Measurements from ENCODE around the gene CLDN19. TPM values are rescaled to one million over a fixed set of nuclear protein-coding genes. Genes with fewer than 3 reads are reported as not detected.

CLDN19 gene
- total and polyA plus RNA-seq, 2 donors from 2014 or later, result 23.2 to 42.5 TPM

DNA sequence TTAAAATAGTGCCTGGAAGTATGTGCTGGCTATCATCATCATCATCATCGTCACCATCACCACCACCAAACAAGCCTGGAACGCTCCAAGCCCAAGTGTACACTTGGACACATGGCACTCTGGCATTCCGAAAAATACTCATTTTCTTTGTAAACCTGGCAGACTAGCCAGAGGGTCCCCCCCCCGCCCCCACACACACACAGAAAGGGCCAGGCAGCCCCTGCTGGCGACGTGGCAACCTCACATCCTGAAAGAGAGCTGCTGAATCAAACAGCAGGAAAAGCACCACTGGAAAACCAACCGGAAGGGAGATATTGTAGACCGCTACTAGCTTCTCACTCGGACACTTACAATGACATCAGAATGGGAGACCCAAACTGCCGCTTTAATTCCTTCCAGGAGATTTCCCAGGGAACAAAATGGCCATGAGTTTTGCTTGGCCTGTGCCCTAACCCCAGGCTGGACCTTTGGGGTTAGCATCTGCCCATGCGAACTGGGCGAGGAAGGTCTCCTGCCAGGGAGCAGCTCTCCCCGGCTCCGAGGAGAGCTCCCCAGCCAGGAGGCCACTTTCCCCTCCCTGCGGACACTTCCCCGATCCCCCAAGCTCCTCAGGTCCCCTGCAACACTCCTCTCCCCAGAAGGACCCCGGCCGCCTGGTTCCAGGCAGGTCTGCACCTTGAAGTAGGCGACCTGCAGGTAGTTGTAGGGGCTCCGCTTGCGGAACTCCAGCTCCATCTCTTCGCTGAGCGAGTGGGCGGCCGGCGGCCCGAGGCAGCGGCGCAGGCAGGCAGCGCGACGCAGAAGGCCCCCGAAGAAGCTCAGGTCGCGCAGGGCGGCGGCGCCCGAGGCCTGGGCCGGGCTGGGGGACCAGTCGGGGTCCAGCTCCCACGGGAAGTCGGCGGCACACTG, 26.1 kb upstream of the CLDN19 start:
- intact Hi-C loops (cut with DNase I), result no loop called here
- FAIRE-seq (no peak), DNase-seq (peak in 4 of 5 donors; percentile 82 to 92 (median 88))

GRCh38 chr1:42765269-42765668, 25.2 kb upstream of the CLDN19 start:
- Histone ChIP-seq H3K9me3 (ENCODE audit: control insufficient read depth in 2 of 3, insufficient read depth in 1 of 3, low read length in 3 of 3) (no peaks in the 10 kb centered on the region), H3K36me3 (ENCODE audit: control insufficient read depth in 2 of 3, insufficient read depth in 3 of 3, low read length in 3 of 3) (no peaks in the 10 kb centered on the region), H3K4me3 (ENCODE audit: low read length in 3 of 3) (peak overlapping the region; percentile 59 to 89 (median 83)), H3K4me1 (ENCODE audit: control insufficient read depth in 2 of 3, insufficient read depth in 2 of 3, low read depth in 1 of 3, low read length in 3 of 3) (peaks cover 0 to 8% (median 0%) of the 10 kb centered on the region in 3 donors), H3K27ac (ENCODE audit: low read depth in 2 of 2, low read length in 2 of 2) (no peak overlapping the region), H3K27me3 (ENCODE audit: control insufficient read depth, insufficient read depth, low read length) (no peaks in the 10 kb centered on the region), H3K9ac (ENCODE audit: low read length in 3 of 3) (peak overlapping the region; percentile 24 to 93 (median 51))
- DNase-seq, result peak in 2 of 5 donors; percentile 42 to 64
- intact Hi-C loops (cut with DNase I), result no loop called here
- TF ChIP-seq, protein P1, sequence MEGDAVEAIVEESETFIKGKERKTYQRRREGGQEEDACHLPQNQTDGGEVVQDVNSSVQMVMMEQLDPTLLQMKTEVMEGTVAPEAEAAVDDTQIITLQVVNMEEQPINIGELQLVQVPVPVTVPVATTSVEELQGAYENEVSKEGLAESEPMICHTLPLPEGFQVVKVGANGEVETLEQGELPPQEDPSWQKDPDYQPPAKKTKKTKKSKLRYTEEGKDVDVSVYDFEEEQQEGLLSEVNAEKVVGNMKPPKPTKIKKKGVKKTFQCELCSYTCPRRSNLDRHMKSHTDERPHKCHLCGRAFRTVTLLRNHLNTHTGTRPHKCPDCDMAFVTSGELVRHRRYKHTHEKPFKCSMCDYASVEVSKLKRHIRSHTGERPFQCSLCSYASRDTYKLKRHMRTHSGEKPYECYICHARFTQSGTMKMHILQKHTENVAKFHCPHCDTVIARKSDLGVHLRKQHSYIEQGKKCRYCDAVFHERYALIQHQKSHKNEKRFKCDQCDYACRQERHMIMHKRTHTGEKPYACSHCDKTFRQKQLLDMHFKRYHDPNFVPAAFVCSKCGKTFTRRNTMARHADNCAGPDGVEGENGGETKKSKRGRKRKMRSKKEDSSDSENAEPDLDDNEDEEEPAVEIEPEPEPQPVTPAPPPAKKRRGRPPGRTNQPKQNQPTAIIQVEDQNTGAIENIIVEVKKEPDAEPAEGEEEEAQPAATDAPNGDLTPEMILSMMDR (IDR thresholded peaks at IDR 0.05; ENCODE audit: borderline replicate concordance, extremely low read depth, insufficient read depth), result no peak
- no peak for FAIRE-seq

More for the DNA sequence above, 26.1 kb upstream of the CLDN19 start:
- H3K27ac ChIP-seq (ENCODE audit: low read depth in 2 of 2, low read length in 2 of 2), result peak overlapping the region; percentile 84 to 85
- no peaks in the 10 kb centered on the region for H3K36me3 ChIP-seq (ENCODE audit: control insufficient read depth in 2 of 3, insufficient read depth in 3 of 3, low read length in 3 of 3)
- no peaks in the 10 kb centered on the region for H3K27me3 ChIP-seq (ENCODE audit: control insufficient read depth, insufficient read depth, low read length)
- H3K9me3 ChIP-seq (ENCODE audit: control insufficient read depth in 2 of 3, insufficient read depth in 1 of 3, low read length in 3 of 3), result no peaks in the 10 kb centered on the region
- peak overlapping the region; percentile 24 to 93 (median 66) for H3K9ac ChIP-seq (ENCODE audit: low read length in 3 of 3)
- TF ChIP-seq, protein P1 (IDR thresholded peaks at IDR 0.05; ENCODE audit: borderline replicate concordance, extremely low read depth, insufficient read depth), result peak; percentile 26
- H3K4me1 ChIP-seq (ENCODE audit: control insufficient read depth in 2 of 3, insufficient read depth in 2 of 3, low read depth in 1 of 3, low read length in 3 of 3), result peaks cover 0 to 8% (median 0%) of the 10 kb centered on the region in 3 donors
- peak overlapping the region; percentile 59 to 89 (median 83) for H3K4me3 ChIP-seq (ENCODE audit: low read length in 3 of 3)

DNA sequence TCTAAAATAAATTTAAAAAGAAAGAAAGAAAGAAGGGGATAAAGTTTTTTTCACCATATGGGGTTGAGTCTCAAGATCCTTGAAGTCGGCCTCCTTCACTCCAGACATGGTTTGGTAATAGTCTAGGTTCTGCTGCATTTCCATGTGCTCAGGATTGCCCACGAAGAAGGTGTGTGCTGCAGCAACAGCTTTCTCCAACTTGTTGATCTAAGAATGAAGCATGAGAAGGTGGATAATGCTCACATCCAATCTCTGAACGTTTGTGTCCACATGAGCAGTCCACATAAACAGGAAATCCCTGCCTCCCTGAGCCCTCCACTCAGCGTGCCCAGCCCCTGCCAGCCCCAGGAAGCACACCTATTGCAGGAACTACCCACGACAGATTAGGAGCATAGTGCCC, 22.2 kb upstream of the CLDN19 start:
- no peaks in the 10 kb centered on the region for H3K27me3 ChIP-seq (ENCODE audit: control insufficient read depth, insufficient read depth, low read length)
- DNase-seq (no peak), FAIRE-seq (no peak)
- no peaks in the 10 kb centered on the region for H3K9me3 ChIP-seq (ENCODE audit: control insufficient read depth in 2 of 3, insufficient read depth in 1 of 3, low read length in 3 of 3)
- peaks cover 4 to 18% (median 9%) of the 10 kb centered on the region in 3 donors for H3K36me3 ChIP-seq (ENCODE audit: control insufficient read depth in 2 of 3, insufficient read depth in 3 of 3, low read length in 3 of 3)
- no peak overlapping the region for H3K27ac ChIP-seq (ENCODE audit: low read depth in 2 of 2, low read length in 2 of 2)
- peaks cover 0 to 10% (median 0%) of the 10 kb centered on the region in 3 donors for H3K4me1 ChIP-seq (ENCODE audit: control insufficient read depth in 2 of 3, insufficient read depth in 2 of 3, low read depth in 1 of 3, low read length in 3 of 3)
- no peak overlapping the region for H3K4me3 ChIP-seq (ENCODE audit: low read length in 3 of 3)
- intact Hi-C loops (cut with DNase I), result no loop called here
- H3K9ac ChIP-seq (ENCODE audit: low read length in 3 of 3), result no peak overlapping the region
- TF ChIP-seq, protein P1 (IDR thresholded peaks at IDR 0.05; ENCODE audit: borderline replicate concordance, extremely low read depth, insufficient read depth), result no peak
